D721Med (cell line): ENCODE results near the gene PSMD7.

Experiments
- DNase-seq: peaks from one replicate; pipeline ENCODE4 v3.0.0; 2011; ENCODE audit warnings: low spot score; ENCODE audit not compliant: insufficient read length
- FAIRE-seq: peaks from 2 replicates; lab custom pipeline; 2011; peaks lifted over from hg19 to GRCh38; lab: Jason Lieb, UNC
- TF ChIP-seq, protein P1 (sequence below): IDR thresholded peaks from 2 replicates; pipeline ENCODE4 v1.5.1; 2012; ENCODE audit warnings: mild to moderate bottlenecking, control low read depth; ENCODE audit not compliant: insufficient read depth; ENCODE audit errors: missing control alignments

The PSMD7 gene

DNA sequence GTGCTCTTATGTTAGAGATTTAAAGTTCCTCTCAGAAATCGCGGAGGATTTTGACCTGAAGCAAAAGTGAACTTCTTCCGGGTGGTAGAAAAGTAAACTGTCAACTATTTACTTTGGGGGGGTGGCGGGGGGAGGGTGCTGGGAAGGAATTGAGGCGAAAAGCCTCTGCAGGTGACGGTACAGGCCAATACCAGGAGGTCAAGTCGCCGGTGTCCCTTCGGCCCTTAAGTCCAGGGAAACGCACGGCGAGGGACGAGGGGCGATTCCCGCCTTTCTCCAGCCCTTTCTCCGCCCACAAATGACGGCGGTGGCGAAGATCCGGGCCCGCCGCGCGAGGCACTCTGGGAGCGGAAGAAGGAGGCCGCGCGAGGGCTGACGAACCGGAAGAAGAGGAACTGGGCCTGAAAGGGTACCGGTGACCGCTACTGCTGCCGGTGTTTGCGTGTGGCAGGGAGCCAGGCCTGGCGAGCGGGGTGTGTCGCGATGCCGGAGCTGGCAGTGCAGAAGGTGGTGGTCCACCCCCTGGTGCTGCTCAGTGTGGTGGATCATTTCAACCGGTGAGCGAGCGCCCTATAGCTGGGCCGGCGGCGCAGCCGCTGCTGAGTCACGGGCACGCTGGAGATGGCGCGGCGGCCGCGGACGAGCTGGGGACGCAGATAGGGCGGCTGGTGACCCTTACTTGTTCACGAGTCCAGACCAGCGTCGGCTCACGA, at the start of gene PSMD7:
PSMD7 (plus strand) TSS at position 383 of the 713 bp plus-strand sequence; CDS start at position 484, 101 bp downstream.
- TF ChIP-seq, protein P1, sequence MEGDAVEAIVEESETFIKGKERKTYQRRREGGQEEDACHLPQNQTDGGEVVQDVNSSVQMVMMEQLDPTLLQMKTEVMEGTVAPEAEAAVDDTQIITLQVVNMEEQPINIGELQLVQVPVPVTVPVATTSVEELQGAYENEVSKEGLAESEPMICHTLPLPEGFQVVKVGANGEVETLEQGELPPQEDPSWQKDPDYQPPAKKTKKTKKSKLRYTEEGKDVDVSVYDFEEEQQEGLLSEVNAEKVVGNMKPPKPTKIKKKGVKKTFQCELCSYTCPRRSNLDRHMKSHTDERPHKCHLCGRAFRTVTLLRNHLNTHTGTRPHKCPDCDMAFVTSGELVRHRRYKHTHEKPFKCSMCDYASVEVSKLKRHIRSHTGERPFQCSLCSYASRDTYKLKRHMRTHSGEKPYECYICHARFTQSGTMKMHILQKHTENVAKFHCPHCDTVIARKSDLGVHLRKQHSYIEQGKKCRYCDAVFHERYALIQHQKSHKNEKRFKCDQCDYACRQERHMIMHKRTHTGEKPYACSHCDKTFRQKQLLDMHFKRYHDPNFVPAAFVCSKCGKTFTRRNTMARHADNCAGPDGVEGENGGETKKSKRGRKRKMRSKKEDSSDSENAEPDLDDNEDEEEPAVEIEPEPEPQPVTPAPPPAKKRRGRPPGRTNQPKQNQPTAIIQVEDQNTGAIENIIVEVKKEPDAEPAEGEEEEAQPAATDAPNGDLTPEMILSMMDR, result no peak
- no peak for FAIRE-seq
- peak; percentile 36 for DNase-seq

DNA sequence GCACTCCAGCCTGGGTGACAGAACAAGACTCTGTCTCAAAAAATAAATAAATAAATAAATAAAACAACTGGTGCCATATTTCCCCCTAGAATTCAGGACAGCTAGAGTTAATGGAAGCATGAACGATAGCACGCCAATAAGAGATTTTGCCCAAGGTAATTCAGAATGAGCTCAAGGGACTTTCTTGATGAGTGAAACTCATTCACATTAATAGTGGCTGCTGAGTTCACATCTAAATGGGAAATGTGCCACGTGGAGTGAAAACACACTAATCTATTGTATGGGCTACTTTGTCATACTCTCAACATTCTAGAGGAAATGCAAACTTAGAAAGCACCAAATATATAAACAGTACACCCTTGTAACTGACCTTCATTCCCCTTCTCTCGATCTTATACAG, 47.4 kb upstream of the PSMD7 start:
- FAIRE-seq (no peak), DNase-seq (no peak)
- TF ChIP-seq, protein P1, result no peak

DNA sequence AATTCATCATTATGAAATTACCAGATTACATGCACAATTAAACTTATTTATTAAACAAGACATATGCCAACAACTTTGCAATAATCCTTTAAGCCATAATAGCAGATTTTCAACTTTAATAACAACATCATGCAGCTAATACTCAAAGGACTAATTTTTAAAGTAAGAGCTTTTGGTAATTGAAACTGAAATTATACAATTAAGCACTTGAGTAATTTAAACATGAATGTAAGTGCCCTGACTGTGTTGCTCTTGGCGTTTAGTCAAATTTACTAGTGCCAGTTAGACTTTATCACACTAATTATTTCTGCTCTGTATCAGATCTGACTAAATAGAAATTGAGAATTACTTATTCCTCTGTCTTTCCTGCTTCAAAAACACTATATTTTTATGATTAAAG, 46.8 kb upstream of the PSMD7 start:
- DNase-seq (no peak), FAIRE-seq (no peak)
- TF ChIP-seq, protein P1, result no peak

DNA sequence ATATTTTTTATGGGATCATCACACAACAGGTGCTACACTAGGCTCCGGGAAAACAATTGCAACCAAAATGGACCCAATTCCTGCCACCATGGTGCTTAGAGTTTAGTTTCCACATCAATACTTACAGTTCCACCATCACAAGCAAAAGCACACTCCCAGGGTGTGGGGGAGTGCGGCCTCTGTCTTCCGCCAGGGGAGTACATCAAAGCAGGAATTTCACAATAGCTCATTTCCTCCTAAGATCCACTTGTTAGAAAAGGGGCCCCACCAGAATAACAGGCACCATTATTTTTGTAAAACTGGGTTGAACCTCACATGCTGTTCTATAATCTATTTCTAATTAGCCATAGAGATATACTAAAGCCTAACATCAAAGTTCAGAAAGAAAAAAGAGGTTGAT, 44.3 kb upstream of the PSMD7 start:
- FAIRE-seq (no peak), DNase-seq (no peak)

DNA sequence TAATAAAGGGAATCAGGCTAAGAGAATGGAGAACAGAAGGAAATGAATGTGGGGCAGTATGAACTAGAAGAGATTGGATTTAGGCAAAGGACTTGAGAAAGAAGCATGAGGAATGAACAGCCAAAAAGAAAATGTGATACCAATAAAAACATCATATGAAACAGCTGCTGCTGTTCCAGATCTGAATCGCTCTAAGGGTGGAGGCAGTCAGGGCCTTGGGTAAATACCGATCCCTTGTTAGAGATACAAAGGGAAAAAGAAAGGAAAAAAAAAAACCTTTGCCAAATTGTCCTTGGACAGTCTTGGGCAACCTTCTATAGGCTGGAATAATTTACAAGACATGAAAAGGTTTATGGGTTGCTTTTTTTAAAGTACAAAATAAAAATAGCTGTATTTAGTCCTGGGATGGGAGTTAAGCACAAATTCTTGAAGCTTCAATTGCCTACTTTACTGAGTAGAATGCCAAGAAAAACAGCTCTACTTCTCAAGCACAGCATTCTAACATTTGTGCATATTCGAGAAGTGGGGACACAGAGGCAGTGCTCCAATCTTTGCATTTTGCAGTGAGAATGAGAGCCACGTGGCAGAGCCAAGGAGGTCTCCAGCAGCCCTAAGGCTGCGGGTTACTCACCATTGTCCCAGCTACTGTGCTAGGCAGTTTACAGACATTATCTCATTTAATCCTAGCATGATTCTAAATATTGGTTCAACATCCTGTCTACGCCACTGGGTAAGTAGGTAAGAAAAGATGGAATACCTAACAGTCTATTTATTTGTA, 43.3 kb upstream of the PSMD7 start:
- DNase-seq (no peak), FAIRE-seq (no peak)
- TF ChIP-seq, protein P1, result no peak

More for the DNA sequence above, 44.3 kb upstream of the PSMD7 start:
- TF ChIP-seq, protein P1, result no peak

GRCh38 chr16:74257061-74257460, 39.6 kb upstream of the PSMD7 start:
- DNase-seq (no peak), FAIRE-seq (no peak)
- TF ChIP-seq, protein P1, result no peak

- TF ChIP-seq, protein P1, result no peak
- FAIRE-seq, result no peak
- DNase-seq, result no peak
Measured at GRCh38 chr16:74261068-74261467, 35.5 kb upstream of the PSMD7 start.
